Endodermal cell (in vitro differentiated cells): Measurements from ENCODE around the gene DNAJC6. TPM values are rescaled to one million over a fixed set of nuclear protein-coding genes. Genes with fewer than 3 reads are reported as not detected.

ENCODE experiments used
- DNase-seq: peaks from one replicate; pipeline ENCODE4 v3.0.0-alpha.2; 2017
- H3K27ac ChIP-seq: 2 replicates; pipeline ENCODE4 v1.5.1; 2013; ENCODE audit warnings: mild to moderate bottlenecking, low read depth, low read length, moderate library complexity
- H3K27me3 ChIP-seq: 2 replicates; pipeline ENCODE4 v1.6.1; 2013; ENCODE audit warnings: mild to moderate bottlenecking, low read length, moderate library complexity; ENCODE audit not compliant: insufficient read depth, control insufficient read depth, poor library complexity, severe bottlenecking
- H3K36me3 ChIP-seq: 2 replicates; pipeline ENCODE4 v1.7.0; 2013; ENCODE audit warnings: mild to moderate bottlenecking, low read length, moderate library complexity; ENCODE audit not compliant: control insufficient read depth, insufficient read depth
- H3K4me1 ChIP-seq: one replicate; pipeline ENCODE4 v1.7.0; 2013; ENCODE audit warnings: low read length; ENCODE audit not compliant: control insufficient read depth, insufficient read depth
- H3K4me3 ChIP-seq: 2 replicates; pipeline ENCODE4 v1.5.1; 2013; ENCODE audit warnings: mild to moderate bottlenecking, low read length, moderate library complexity
- H3K9ac ChIP-seq: 2 replicates; pipeline ENCODE4 v1.6.1; 2013; ENCODE audit warnings: mild to moderate bottlenecking, low read length, moderate library complexity; ENCODE audit not compliant: poor library complexity, severe bottlenecking; ENCODE audit errors: extremely low read depth
- H3K9me3 ChIP-seq: 2 replicates; pipeline ENCODE4 v1.6.1; 2013; ENCODE audit warnings: mild to moderate bottlenecking, low read length, moderate library complexity; ENCODE audit not compliant: control insufficient read depth
- H3K27ac Mint-ChIP-seq: 2 replicates; pipeline ENCODE4 v1.8.0; 2020; ENCODE audit warnings: mixed read lengths
- H3K27me3 Mint-ChIP-seq: 2 replicates; pipeline ENCODE4 v1.8.0; 2021; ENCODE audit warnings: mild to moderate bottlenecking, mixed read lengths; ENCODE audit not compliant: insufficient read depth
- H3K36me3 Mint-ChIP-seq: 2 replicates; pipeline ENCODE4 v1.8.0; 2020; ENCODE audit warnings: low read depth, mixed read lengths
- H3K4me1 Mint-ChIP-seq: 2 replicates; pipeline ENCODE4 v1.8.0; 2020; ENCODE audit warnings: mixed read lengths
- H3K4me3 Mint-ChIP-seq: 2 replicates; pipeline ENCODE4 v1.8.0; 2020; ENCODE audit warnings: mild to moderate bottlenecking, moderate library complexity, mixed read lengths
- H3K9me3 Mint-ChIP-seq: 2 replicates; pipeline ENCODE4 v1.8.0; 2020; ENCODE audit warnings: mild to moderate bottlenecking, mixed read lengths
- CTCF ChIP-seq: fragments of 200-600 bp; sonication (generic); conservative IDR thresholded peaks from 2 replicates; pipeline ENCODE4 v1.5.0; 2021; ENCODE audit warnings: antibody characterized with exemption, mild to moderate bottlenecking
- WGBS, 2 experiments: methylation state at CpG; one replicate each; pipeline versions ENCODE4 v1.1.5 to v1.1.7; 2013; ENCODE audit warnings: missing lambda C conversion rate in 2 of 2, mixed read lengths in 1 of 2; ENCODE audit not compliant: insufficient coverage in 1 of 2, insufficient read length in 1 of 2; 5-methylcytosine and 5-hydroxymethylcytosine counted together
- total RNA-seq, 2 donors: library from RNA; stranded (reverse); fragmentation: NEBNext Ultra II Directional in 1 of 2; extraction: Animal tissue kit (Norgen Biotek cat#: 25700) in 1 of 2; gene quantifications; 2 replicates in 1 of 2; 3 replicates in 1 of 2; pipeline ENCODE4 v1.2.1, GENCODE V29; 2021

DNAJC6 gene
- total RNA-seq, 2 donors from 2014 or later = 17.4 to 33.9 TPM

GRCh38 chr1:65267683-65268082 lies 41.7 kb upstream of the DNAJC6 start:
- WGBS, 2 experiments = 54% methylated on average over 1 of the region's 1 CpG; no CpG with 5 or more reads in 1 of the 2 experiments
- peaks cover 7% of the 10 kb centered on the region for H3K27me3 Mint-ChIP-seq
- no peak overlapping the region for H3K4me3 Mint-ChIP-seq

GRCh38 chr1:65269612-65270011 lies 39.7 kb upstream of the DNAJC6 start:
- Histone ChIP-seq H3K27ac (no peak overlapping the region), H3K36me3 (no peaks in the 10 kb centered on the region), H3K9me3 (no peaks in the 10 kb centered on the region), H3K27me3 (no peaks in the 10 kb centered on the region), H3K4me1 (peaks cover 5% of the 10 kb centered on the region), H3K9ac (no peak overlapping the region), H3K4me3 (no peak overlapping the region)
- Mint-ChIP-seq H3K27ac (no peak overlapping the region), H3K9me3 (no peaks in the 10 kb centered on the region), H3K4me3 (no peak overlapping the region), H3K4me1 (peaks cover 17% of the 10 kb centered on the region), H3K36me3 (no peaks in the 10 kb centered on the region), H3K27me3 (peaks cover 3% of the 10 kb centered on the region)
- WGBS, 2 experiments = 93% methylated on average over 2 of the region's 2 CpGs; no CpG with 5 or more reads in 1 of the 2 experiments
- no peak for TF ChIP-seq CTCF
- no peak for DNase-seq

More at GRCh38 chr1:65267683-65268082, 41.7 kb upstream of the DNAJC6 start:
- no peak overlapping the region for H3K27ac Mint-ChIP-seq
- Histone ChIP-seq H3K9me3 (no peaks in the 10 kb centered on the region), H3K9ac (no peak overlapping the region), H3K4me3 (no peak overlapping the region), H3K36me3 (no peaks in the 10 kb centered on the region), H3K27me3 (no peaks in the 10 kb centered on the region), H3K27ac (no peak overlapping the region), H3K4me1 (peaks cover 5% of the 10 kb centered on the region)
- no peaks in the 10 kb centered on the region for H3K9me3 Mint-ChIP-seq
- peaks cover 17% of the 10 kb centered on the region for H3K4me1 Mint-ChIP-seq
- TF ChIP-seq CTCF = no peak
- DNase-seq = peak; percentile 54
- H3K36me3 Mint-ChIP-seq = no peaks in the 10 kb centered on the region

- Histone ChIP-seq H3K27me3 (no peaks in the 10 kb centered on the region), H3K36me3 (no peaks in the 10 kb centered on the region), H3K4me1 (peaks cover 11% of the 10 kb centered on the region), H3K9me3 (no peaks in the 10 kb centered on the region), H3K27ac (no peak overlapping the region), H3K9ac (no peak overlapping the region), H3K4me3 (peak overlapping the region; percentile 73)
- DNase-seq = no peak
- no peak for TF ChIP-seq CTCF
- Mint-ChIP-seq H3K9me3 (no peaks in the 10 kb centered on the region), H3K4me3 (no peak overlapping the region), H3K36me3 (no peaks in the 10 kb centered on the region), H3K4me1 (peaks cover 46% of the 10 kb centered on the region), H3K27me3 (no peaks in the 10 kb centered on the region), H3K27ac (no peak overlapping the region)
- WGBS, 2 experiments = 57 to 62% methylated on average over 1 of the region's 1 CpG
Measured at GRCh38 chr1:65276197-65276939, 33.0 kb upstream of the DNAJC6 start.
